OCI-LY3 (cell line): ENCODE results near the gene FRMD6.

Experiments used
- H2AFZ ChIP-seq: fragments of 200-600, 300-600 bp; shearing (Covaris generic); 2 replicates; pipeline ENCODE4 v1.6.0; 2014; ENCODE audit warnings: antibody characterized with exemption, low read depth, low read length
- H3K27ac ChIP-seq: fragments of 200-600, 300-600 bp; sonication (generic); 2 replicates; pipeline ENCODE4 v1.5.1; 2014; ENCODE audit warnings: mild to moderate bottlenecking, low read length, moderate library complexity, mixed read lengths
- H3K27me3 ChIP-seq: fragments of 200-600, 300-600 bp; sonication (generic); 2 replicates; pipeline ENCODE4 v1.6.1; 2014; ENCODE audit warnings: low read depth, low read length, mixed read lengths
- H3K36me3 ChIP-seq: fragments of 200-600, 300-600 bp; sonication (generic); replicated peaks from 2 replicates; pipeline ENCODE3; 2014; ENCODE audit warnings: low read depth, low read length, mixed read lengths
- H3K4me1 ChIP-seq: fragments of 300-600, 200-600 bp; sonication (generic); 2 replicates; pipeline ENCODE4 v1.6.1; 2014; ENCODE audit warnings: low read length, mixed read lengths
- H3K4me2 ChIP-seq: fragments of 200-600, 300-600 bp; sonication (generic); 2 replicates; pipeline ENCODE4 v1.6.1; 2014; ENCODE audit warnings: low read length, mixed read lengths
- H3K4me3 ChIP-seq: fragments of 300-600, 200-600 bp; sonication (generic); 2 replicates; pipeline ENCODE4 v1.5.1; 2014; ENCODE audit warnings: antibody characterized with exemption, mild to moderate bottlenecking, low read length, moderate library complexity
- H3K79me2 ChIP-seq: fragments of 300-600, 200-600 bp; shearing (Covaris generic); 2 replicates; pipeline ENCODE4 v1.6.1; 2014; ENCODE audit warnings: mild to moderate bottlenecking, low read length, mixed read lengths
- H3K9ac ChIP-seq: fragments of 300-600, 200-600 bp; shearing (Covaris generic); 2 replicates; pipeline ENCODE4 v1.6.0; 2014; ENCODE audit warnings: mild to moderate bottlenecking, low read length, moderate library complexity
- H3K9me3 ChIP-seq: fragments of 200-600, 300-600 bp; shearing (Covaris generic); 2 replicates; pipeline ENCODE4 v1.6.1; 2014; ENCODE audit warnings: low read length, mixed read lengths; ENCODE audit not compliant: insufficient read depth
- H4K20me1 ChIP-seq: fragments of 200-600, 300-600 bp; sonication (generic); 2 replicates; pipeline ENCODE4 v1.6.1; 2016; ENCODE audit warnings: low read length, mixed read lengths; ENCODE audit not compliant: insufficient read depth
- CTCF ChIP-seq: fragments of 200-600, 300-600 bp; sonication (generic); IDR thresholded peaks from 2 replicates; pipeline ENCODE4 v1.5.1; 2014; ENCODE audit warnings: antibody characterized with exemption, low read length, low read depth
- EZH2phosphoT487 ChIP-seq: fragments of 200-600 bp; shearing (Covaris generic); IDR thresholded peaks from 2 replicates; pipeline ENCODE4 v1.6.1; 2018; ENCODE audit warnings: antibody characterized with exemption, mixed run types, low read depth

Gene FRMD6

GRCh38 chr14:51610771-51611170 is 40.9 kb upstream of the FRMD6 start:
- no peak overlapping the region for H2AFZ ChIP-seq
- H3K9ac ChIP-seq, result no peak overlapping the region
- no peak overlapping the region for H3K4me2 ChIP-seq
- TF ChIP-seq CTCF (no peak), EZH2phosphoT487 (no peak)
- no peaks in the 10 kb centered on the region for H3K79me2 ChIP-seq
- H3K36me3 ChIP-seq, result no peaks in the 10 kb centered on the region
- H3K4me1 ChIP-seq, result peaks cover 20% of the 10 kb centered on the region
- no peaks in the 10 kb centered on the region for H4K20me1 ChIP-seq
- H3K27me3 ChIP-seq, result no peaks in the 10 kb centered on the region
- no peak overlapping the region for H3K4me3 ChIP-seq
- no peak overlapping the region for H3K27ac ChIP-seq
- no peaks in the 10 kb centered on the region for H3K9me3 ChIP-seq

GRCh38 chr14:51612449-51612848 is 39.3 kb upstream of the FRMD6 start:
- H3K9me3 ChIP-seq, result no peaks in the 10 kb centered on the region
- peaks cover 17% of the 10 kb centered on the region for H3K4me1 ChIP-seq
- H2AFZ ChIP-seq, result no peak overlapping the region
- H3K4me3 ChIP-seq, result no peak overlapping the region
- no peaks in the 10 kb centered on the region for H3K27me3 ChIP-seq
- no peaks in the 10 kb centered on the region for H4K20me1 ChIP-seq
- H3K27ac ChIP-seq, result no peak overlapping the region
- no peak for TF ChIP-seq EZH2phosphoT487
- no peak for TF ChIP-seq CTCF
- no peak overlapping the region for H3K9ac ChIP-seq
- H3K4me2 ChIP-seq, result no peak overlapping the region
- no peaks in the 10 kb centered on the region for H3K36me3 ChIP-seq
- no peaks in the 10 kb centered on the region for H3K79me2 ChIP-seq

- peaks cover 14% of the 10 kb centered on the region for H3K4me1 ChIP-seq
- no peak overlapping the region for H3K4me3 ChIP-seq
- no peak for TF ChIP-seq CTCF
- no peak for TF ChIP-seq EZH2phosphoT487
- no peak overlapping the region for H2AFZ ChIP-seq
- no peaks in the 10 kb centered on the region for H3K79me2 ChIP-seq
- H3K36me3 ChIP-seq, result no peaks in the 10 kb centered on the region
- no peaks in the 10 kb centered on the region for H3K9me3 ChIP-seq
- H3K4me2 ChIP-seq, result no peak overlapping the region
- no peak overlapping the region for H3K9ac ChIP-seq
- H3K27me3 ChIP-seq, result no peaks in the 10 kb centered on the region
- no peak overlapping the region for H3K27ac ChIP-seq
- no peaks in the 10 kb centered on the region for H4K20me1 ChIP-seq
These were observed 38.3 kb upstream of the FRMD6 start for GRCh38 chr14:51613416-51613815.

- Histone ChIP-seq H3K27ac (no peak overlapping the region), H3K27me3 (no peaks in the 10 kb centered on the region), H3K4me2 (peak overlapping the region; percentile 24), H2AFZ (no peak overlapping the region), H3K9me3 (no peaks in the 10 kb centered on the region), H3K79me2 (no peaks in the 10 kb centered on the region), H3K9ac (no peak overlapping the region), H3K4me1 (peaks cover 14% of the 10 kb centered on the region), H4K20me1 (no peaks in the 10 kb centered on the region), H3K4me3 (no peak overlapping the region), H3K36me3 (no peaks in the 10 kb centered on the region)
- no peak for TF ChIP-seq CTCF
- TF ChIP-seq EZH2phosphoT487, result no peak
These were observed 37.0 kb upstream of the FRMD6 start for GRCh38 chr14:51614707-51615106.
